Lower leg skin (tissue), 4 donors: ENCODE data around the gene BABAM2. TPM values are rescaled to one million over a fixed set of nuclear protein-coding genes. Genes with fewer than 3 reads are reported as not detected.

ENCODE experiments used
- DNase-seq, 2 donors: peaks; one replicate each; pipeline ENCODE4 v3.0.0-alpha.2; 2019; ENCODE audit warnings: low spot score in 2 of 2
- H3K4me3 ChIP-seq: fragments of 200-600 bp; sonication (generic); 2 replicates; pipeline ENCODE4 v1.5.1; 2017; ENCODE audit warnings: mild to moderate bottlenecking, low read depth; ENCODE audit not compliant: poor library complexity, severe bottlenecking
- CTCF ChIP-seq, 3 donors: fragments of 450-650 bp; IDR thresholded peaks; one replicate each; pipeline ENCODE4 v1.5.1; 2016; ENCODE audit warnings: antibody characterized with exemption in 3 of 3, mild to moderate bottlenecking in 3 of 3, moderate library complexity in 2 of 3
- POLR2A ChIP-seq, 2 donors: fragments of 450-650 bp; IDR thresholded peaks; one replicate each; pipeline ENCODE4 v1.6.1; 2016 to 2017; ENCODE audit warnings: antibody characterized with exemption in 2 of 2, mild to moderate bottlenecking in 1 of 2, moderate library complexity in 1 of 2
- WGBS, 2 donors: methylation state at CpG; one replicate each; pipeline ENCODE4 v1.1.5; 2018; 5-methylcytosine and 5-hydroxymethylcytosine counted together
- intact Hi-C: fragments of 100-400 bp; cut with DNase I; formaldehyde crosslinking; loops from one replicate; pipeline ENCODE4 v1.15.0; 2023; ENCODE audit warnings: low total_unique reads
- total RNA-seq, 4 donors: library from RNA; depleted of rRNA; stranded (reverse); fragments of >200 nt; gene quantifications; one replicate each; pipeline ENCODE4 v1.1.0, GENCODE V29; 2016

Gene BABAM2
- total RNA-seq, 4 donors from 2014 or later: 18.4 to 28.5 (median 23.9) TPM

GRCh38 chr2:27914041-27914804, 23.7 kb downstream of the BABAM2 start:
- no peak overlapping the region for H3K4me3 ChIP-seq
- TF ChIP-seq CTCF (IDR thresholded peaks at IDR 0.05): no peak
- no peak for TF ChIP-seq POLR2A (IDR thresholded peaks at IDR 0.05)
- intact Hi-C loops: no loop called here
- WGBS, 2 donors: 85% methylated on average over 2 of the region's 2 CpGs
- no peak for DNase-seq

- DNase-seq: no peak
- intact Hi-C loops: no loop called here
Measured at GRCh38 chr2:27914805-27915175, 24.3 kb downstream of the BABAM2 start.

GRCh38 chr2:27915191-27915590, 24.7 kb downstream of the BABAM2 start:
- TF ChIP-seq POLR2A (IDR thresholded peaks at IDR 0.05) (no peak), CTCF (IDR thresholded peaks at IDR 0.05) (no peak)
- intact Hi-C loops: no loop called here
- H3K4me3 ChIP-seq: no peak overlapping the region
- 45 to 47% methylated on average over 5 of the region's 5 CpGs for WGBS, 2 donors
- peak in 1 of 2 donors; percentile 30 for DNase-seq

More at GRCh38 chr2:27914805-27915175, 24.3 kb downstream of the BABAM2 start:
- H3K4me3 ChIP-seq: no peak overlapping the region
- TF ChIP-seq CTCF (IDR thresholded peaks at IDR 0.05): no peak
- no peak for TF ChIP-seq POLR2A (IDR thresholded peaks at IDR 0.05)

- no peak for TF ChIP-seq POLR2A (IDR thresholded peaks at IDR 0.05)
- no peak for TF ChIP-seq CTCF (IDR thresholded peaks at IDR 0.05)
- no peak overlapping the region for H3K4me3 ChIP-seq
- intact Hi-C loops: no loop called here
- no peak for DNase-seq
Measured at GRCh38 chr2:27915874-27916273, 25.3 kb downstream of the BABAM2 start.

- intact Hi-C loops: no loop called here
- no peak for DNase-seq
- TF ChIP-seq CTCF (IDR thresholded peaks at IDR 0.05): no peak
- no peak for TF ChIP-seq POLR2A (IDR thresholded peaks at IDR 0.05)
- no peak overlapping the region for H3K4me3 ChIP-seq
- 62 to 91% methylated on average over 1 of the region's 1 CpG for WGBS, 2 donors
Measured at GRCh38 chr2:27916293-27916995, 25.9 kb downstream of the BABAM2 start.
